SH-SY5Y (cell line): ENCODE results near the gene IL1RN.

Experiments
- GATA2 ChIP-seq: IDR thresholded peaks from 2 replicates; pipeline ENCODE4 v1.6.1; 2011; ENCODE audit warnings: mild to moderate bottlenecking, low read depth, low read length
- GATA3 ChIP-seq: IDR thresholded peaks from 2 replicates; pipeline ENCODE4 v1.6.1; 2011; ENCODE audit warnings: low read depth, mild to moderate bottlenecking, low read length, moderate library complexity

- TF ChIP-seq GATA2 (no peak), GATA3 (no peak)
Observed at GRCh38 chr2:113124984-113125855, 2.2 kb upstream of the IL1RN start.
